Heart left ventricle (tissue), 16 donors: ENCODE data around the gene NTM. TPM values are rescaled to one million over a fixed set of nuclear protein-coding genes. Genes with fewer than 3 reads are reported as not detected.

Experiments used
- ATAC-seq, 4 donors: fragments of 200-7000 bp; cut with Tn5 transposase; one replicate each; pipeline ENCODE4 v1.9.1; 2020 to 2022; ENCODE audit warnings: moderate library complexity in 4 of 4, mild to moderate bottlenecking in 3 of 4, moderate number of reproducible peaks in 1 of 4
- DNase-seq, 5 donors: peaks; one replicate each; pipeline ENCODE4 v3.0.0-alpha.2; 2020
- H3K27ac ChIP-seq, 12 donors: fragments of 200-600 bp; sonication (generic) in 4 of 12; one replicate each; pipeline versions ENCODE4 v1.5.0 to v1.8.0; 2016 to 2022; ENCODE audit warnings: mild to moderate bottlenecking in 2 of 12
- H3K27me3 ChIP-seq, 9 donors: fragments of 200-600 bp; sonication (generic) in 2 of 9; one replicate each; pipeline versions ENCODE4 v1.5.1 to v1.8.0; 2016 to 2022; ENCODE audit warnings: mild to moderate bottlenecking in 3 of 9
- H3K36me3 ChIP-seq, 9 donors: fragments of 200-600 bp; sonication (generic) in 2 of 9; one replicate each; pipeline versions ENCODE4 v1.5.0 to v1.8.0; 2018 to 2022; ENCODE audit warnings: mild to moderate bottlenecking in 2 of 9
- H3K4me1 ChIP-seq, 12 donors: fragments of 200-600 bp; sonication (generic) in 4 of 12; one replicate each; pipeline versions ENCODE4 v1.5.0 to v1.8.0; 2016 to 2022; ENCODE audit warnings: mild to moderate bottlenecking in 3 of 12
- H3K4me3 ChIP-seq, 12 donors: fragments of 200-600 bp; sonication (generic) in 4 of 12; one replicate each; pipeline versions ENCODE4 v1.5.0 to v1.8.0; 2017 to 2022; ENCODE audit warnings: mild to moderate bottlenecking in 9 of 12, moderate library complexity in 4 of 12
- H3K9me3 ChIP-seq, 12 donors: fragments of 200-600 bp; sonication (generic) in 4 of 12; one replicate each; pipeline versions ENCODE4 v1.5.0 to v1.8.0; 2016 to 2022; ENCODE audit warnings: mild to moderate bottlenecking in 1 of 12
- POLR2A ChIP-seq, 2 donors: fragments of 450-650 bp; IDR thresholded peaks; one replicate each; pipeline ENCODE4 v1.6.1; 2017; ENCODE audit warnings: antibody characterized with exemption in 2 of 2, mild to moderate bottlenecking in 2 of 2, moderate library complexity in 2 of 2
- WGBS, 4 donors: extraction: QIAGEN DNeasy Blood & Tissue Kit in 2 of 4; methylation state at CpG; one replicate each; pipeline versions ENCODE4 v1.1.5 to v1.1.7; 2013 to 2018; 5-methylcytosine and 5-hydroxymethylcytosine counted together
- intact Hi-C, 10 donors: fragments of 100-400 bp; cut with DNase I; formaldehyde crosslinking; loops; one replicate each; pipeline versions ENCODE4 v1.11.1 to v1.14.2; 2022
- polyA plus RNA-seq, 2 donors: library from polyadenylated mRNA; stranded (reverse); fragments of 200-250 nt; gene quantifications; one replicate each; pipeline ENCODE4 v1.2.3, GENCODE V29; 2013
- total RNA-seq, 9 donors: library from RNA; depleted of rRNA in 2 of 9; stranded (reverse); fragments of >200 nt in 2 of 9; fragmentation: NEBNext Ultra II Directional in 3 of 9; extraction: Animal tissue kit (Norgen Biotek cat#: 25700) in 3 of 9; gene quantifications; one replicate each; pipeline versions ENCODE4 v1.1.0 to v1.2.4, GENCODE V29; 2016 to 2023
- TF ChIP-seq, protein P1 (sequence below), 12 donors: fragments of 200-600 bp; sonication (generic) in 4 of 12; IDR thresholded peaks; one replicate each; pipeline versions ENCODE4 v1.5.0 to v1.8.0; 2018 to 2022; ENCODE audit warnings: antibody characterized with exemption in 12 of 12, mild to moderate bottlenecking in 5 of 12
- donor health status: ischemic (EF 13 %, LVEDD 7.1; RV severe dilation, severe dysfunction).
- donor health status: healthy with polysubstance abuse.
- donor health status: DM: no; HTN: yes; CAD: no.
- donor health status: DM: no; HTN: no; CAD: no.
- donor health status: ischemic (EF 25% LVEDD 6.9; RV normal size, moderate dysfunction).
- donor health status: ischemic (EF 25% LVEDD 5.7; RV mildly dilated, moderate dysfunction).
- donor health status: healthy.
- donor health status: DM: yes; HTN: yes; CAD: no.
- donor health status: ischemic (EF 35%, LVEDD 5.7; RV mildly dilated, moderate dysfunction).
- donor health status: nonischemic (EF 11% LVEDD 7.7; RV severe dilation, severe dysfunction).
- donor health status: DM: yes; HTN: yes; CAD: no.
- donor health status: PGD.
- donor health status: ischemic (EF 29% LVEDD 5.4; RV normal size, mild dysfunction).
- donor health status: nonischemic (EF 23%, LVEDD 6.1; RV moderate dilation, normal function).

NTM gene
- total and polyA plus RNA-seq, 11 donors, result 0.40 to 7.7 (median 1.5) TPM

DNA sequence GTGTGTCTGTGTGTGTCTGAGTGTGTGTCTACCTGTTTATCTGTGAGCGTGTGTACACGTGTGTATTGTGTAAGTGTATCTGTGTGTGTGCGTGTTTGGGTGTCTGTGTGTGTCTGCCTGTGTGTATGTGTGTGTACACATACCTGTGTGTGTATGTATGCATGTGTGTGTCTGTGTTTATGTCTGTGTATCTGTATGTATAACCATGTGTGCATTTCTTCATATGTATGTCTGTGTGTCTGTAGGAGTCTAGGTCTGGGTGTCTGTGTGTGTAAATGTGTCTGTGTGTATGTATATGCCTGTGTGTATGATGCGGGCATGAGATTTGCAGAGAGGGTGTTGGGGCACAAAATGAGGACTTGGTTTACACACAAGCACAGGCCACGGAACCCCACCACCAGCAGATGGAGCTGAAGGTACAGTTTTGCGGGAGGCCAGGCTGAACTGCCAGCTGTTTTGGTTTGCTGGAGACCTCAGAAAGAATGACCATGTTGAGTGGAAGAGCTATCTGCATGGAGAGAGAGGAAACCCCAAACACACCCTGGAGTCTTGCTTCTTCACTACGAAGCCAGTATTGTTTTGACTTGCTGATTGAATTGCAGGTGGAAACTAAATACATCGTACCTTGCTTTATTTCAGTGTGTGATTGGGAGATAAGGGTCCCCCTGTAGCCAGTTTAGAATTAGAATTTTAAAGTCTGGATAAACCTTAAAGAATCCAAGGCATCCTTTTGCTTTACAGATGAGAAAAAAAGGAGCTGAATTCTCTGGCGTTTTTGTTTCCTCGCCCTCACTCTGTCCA is 497.2 kb downstream of the NTM start:
- Histone ChIP-seq H3K9me3 (no peaks in the 10 kb centered on the region), H3K4me1 (no peaks in the 10 kb centered on the region), H3K27me3 (peaks cover 0 to 2% (median 0%) of the 10 kb centered on the region in 9 donors), H3K36me3 (no peaks in the 10 kb centered on the region), H3K27ac (no peak overlapping the region), H3K4me3 (no peak overlapping the region)
- 43 to 47% (median 46%) methylated on average over 10 of the region's 10 CpGs for WGBS, 4 donors
- ATAC-seq (peak; percentile 42 to 91 (median 78)), DNase-seq (peak; percentile 64 to 81 (median 71))
- TF ChIP-seq, protein P1, sequence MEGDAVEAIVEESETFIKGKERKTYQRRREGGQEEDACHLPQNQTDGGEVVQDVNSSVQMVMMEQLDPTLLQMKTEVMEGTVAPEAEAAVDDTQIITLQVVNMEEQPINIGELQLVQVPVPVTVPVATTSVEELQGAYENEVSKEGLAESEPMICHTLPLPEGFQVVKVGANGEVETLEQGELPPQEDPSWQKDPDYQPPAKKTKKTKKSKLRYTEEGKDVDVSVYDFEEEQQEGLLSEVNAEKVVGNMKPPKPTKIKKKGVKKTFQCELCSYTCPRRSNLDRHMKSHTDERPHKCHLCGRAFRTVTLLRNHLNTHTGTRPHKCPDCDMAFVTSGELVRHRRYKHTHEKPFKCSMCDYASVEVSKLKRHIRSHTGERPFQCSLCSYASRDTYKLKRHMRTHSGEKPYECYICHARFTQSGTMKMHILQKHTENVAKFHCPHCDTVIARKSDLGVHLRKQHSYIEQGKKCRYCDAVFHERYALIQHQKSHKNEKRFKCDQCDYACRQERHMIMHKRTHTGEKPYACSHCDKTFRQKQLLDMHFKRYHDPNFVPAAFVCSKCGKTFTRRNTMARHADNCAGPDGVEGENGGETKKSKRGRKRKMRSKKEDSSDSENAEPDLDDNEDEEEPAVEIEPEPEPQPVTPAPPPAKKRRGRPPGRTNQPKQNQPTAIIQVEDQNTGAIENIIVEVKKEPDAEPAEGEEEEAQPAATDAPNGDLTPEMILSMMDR (IDR thresholded peaks at IDR 0.05), result peak; percentile 32 to 74 (median 64)
- TF ChIP-seq POLR2A (IDR thresholded peaks at IDR 0.05), result no peak
- intact Hi-C loops, result loop anchor here (1.0 to 10.0 kb wide), 14 partner anchors 45 to 1197 kb away; no protein-coding TSS in a partner anchor

DNA sequence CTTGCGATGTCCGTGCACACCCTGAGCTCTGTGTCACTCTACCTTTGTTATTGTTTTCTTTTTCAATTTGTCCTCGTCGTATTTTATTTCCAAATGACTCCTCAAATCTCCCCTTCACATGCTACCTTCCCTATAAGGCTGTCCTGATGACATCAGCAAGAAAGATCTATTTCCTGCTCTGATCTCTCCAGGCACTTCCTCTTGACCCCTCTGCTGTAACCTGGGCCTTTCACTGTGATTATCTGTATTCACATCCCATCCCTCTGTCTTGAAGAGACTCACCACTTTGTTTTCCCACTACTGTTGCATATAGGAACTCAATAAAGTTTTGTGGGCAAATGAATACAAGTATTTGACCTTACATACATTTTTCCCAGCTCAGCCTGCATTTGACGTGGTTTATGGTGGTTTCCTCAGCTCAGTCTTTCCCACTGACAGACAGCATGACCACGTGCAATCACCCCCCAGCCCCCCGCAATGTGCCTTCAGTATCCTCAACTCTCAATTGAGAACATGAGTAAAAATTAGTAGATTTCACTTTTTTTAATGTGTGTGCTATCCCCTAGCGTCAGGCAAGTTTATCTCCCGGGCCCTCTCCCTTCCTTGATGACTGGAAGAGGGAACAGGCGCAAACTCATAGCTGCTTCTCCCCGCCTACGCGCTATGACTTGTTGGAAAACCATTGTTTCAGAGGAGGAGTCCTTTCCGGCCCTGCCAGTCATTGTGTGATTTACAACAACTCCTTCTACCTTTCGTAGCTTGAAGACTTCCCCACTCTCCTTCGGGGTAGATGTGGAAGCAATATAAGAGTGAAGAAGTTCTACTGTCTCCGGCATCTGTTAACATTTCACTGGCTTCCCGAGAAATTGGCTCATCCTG is 498.5 kb downstream of the NTM start:
- H3K36me3 ChIP-seq, result no peaks in the 10 kb centered on the region

DNA sequence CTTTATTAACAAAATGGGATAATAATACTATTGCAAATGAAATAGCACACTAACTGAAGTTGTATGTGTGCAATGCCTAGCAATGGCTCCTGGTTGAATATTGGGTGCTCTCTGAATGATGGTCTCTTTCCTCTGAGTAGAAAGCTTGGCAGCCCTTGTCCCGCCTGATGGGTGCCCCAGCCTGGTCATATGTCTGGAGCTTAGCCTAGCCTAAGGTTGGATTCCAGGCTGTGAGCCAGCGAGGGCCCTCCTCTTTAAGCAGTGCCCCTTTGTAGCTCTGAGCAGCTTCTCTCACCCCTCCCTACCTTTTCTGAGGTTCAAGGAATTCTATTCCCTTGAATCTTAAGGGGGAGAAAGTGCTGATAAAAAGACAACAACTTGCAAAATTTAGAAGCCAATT is 499.9 kb downstream of the NTM start:
- intact Hi-C loops, result loop anchor here in 1 of 10 donors (5.0 kb wide), 1 partner anchor 157 kb away; no protein-coding TSS in a partner anchor
- 69 to 82% (median 76%) methylated on average over 2 of the region's 2 CpGs for WGBS, 4 donors
- H3K4me1 ChIP-seq, result no peaks in the 10 kb centered on the region
- H3K27ac ChIP-seq, result no peak overlapping the region
- no peaks in the 10 kb centered on the region for H3K27me3 ChIP-seq
- TF ChIP-seq, protein P1 (IDR thresholded peaks at IDR 0.05), result no peak
- TF ChIP-seq POLR2A (IDR thresholded peaks at IDR 0.05), result no peak
- H3K36me3 ChIP-seq, result no peaks in the 10 kb centered on the region
- ATAC-seq, result peak in 1 of 4 donors; percentile 41
- DNase-seq, result no peak
- no peak overlapping the region for H3K4me3 ChIP-seq
- no peaks in the 10 kb centered on the region for H3K9me3 ChIP-seq

More for the DNA sequence above, 498.5 kb downstream of the NTM start:
- Histone ChIP-seq H3K27me3 (no peaks in the 10 kb centered on the region), H3K4me1 (no peaks in the 10 kb centered on the region), H3K9me3 (no peaks in the 10 kb centered on the region), H3K4me3 (no peak overlapping the region), H3K27ac (no peak overlapping the region)
- ATAC-seq (no peak), DNase-seq (no peak)
- intact Hi-C loops, result loop anchor here (2.0 to 10.0 kb wide), 12 partner anchors 43 to 1196 kb away; no protein-coding TSS in a partner anchor
- 75 to 82% (median 79%) methylated on average over 18 of the region's 18 CpGs for WGBS, 4 donors
- TF ChIP-seq, protein P1 (IDR thresholded peaks at IDR 0.05), result no peak
- TF ChIP-seq POLR2A (IDR thresholded peaks at IDR 0.05), result no peak

DNA sequence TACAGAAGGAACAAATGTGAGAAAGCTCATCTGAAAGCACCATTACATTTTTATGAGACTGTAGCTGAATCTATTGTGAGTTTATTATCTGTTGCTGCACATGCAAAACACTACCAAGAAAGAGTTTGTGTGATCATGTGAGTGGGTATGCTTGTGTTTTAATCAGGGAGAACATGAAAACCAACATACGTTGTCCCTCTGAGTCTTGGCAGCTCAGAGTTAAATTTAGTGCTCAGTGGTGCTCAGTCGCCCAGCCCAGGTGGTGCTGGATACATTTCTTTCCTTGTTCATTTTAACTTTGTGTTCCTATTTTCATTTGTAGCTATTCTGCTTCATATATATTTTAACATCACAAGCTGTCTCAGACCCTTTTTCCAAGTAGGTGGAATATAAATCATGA is 500.6 kb downstream of the NTM start:
- intact Hi-C loops, result loop anchor here in 1 of 10 donors (5.0 kb wide), 1 partner anchor 156 kb away; no protein-coding TSS in a partner anchor
- 46 to 60% (median 50%) methylated on average over 2 of the region's 2 CpGs for WGBS, 4 donors
- ATAC-seq, result no peak

More for the DNA sequence above, 500.6 kb downstream of the NTM start:
- DNase-seq, result no peak
- Histone ChIP-seq H3K27me3 (no peaks in the 10 kb centered on the region), H3K9me3 (no peaks in the 10 kb centered on the region), H3K4me1 (no peaks in the 10 kb centered on the region), H3K27ac (no peak overlapping the region), H3K4me3 (no peak overlapping the region), H3K36me3 (no peaks in the 10 kb centered on the region)
- no peak for TF ChIP-seq POLR2A (IDR thresholded peaks at IDR 0.05)
- TF ChIP-seq, protein P1 (IDR thresholded peaks at IDR 0.05), result no peak
